ENCODE data around the gene ABCC4. TPM values are rescaled to one million over a fixed set of nuclear protein-coding genes. Genes with fewer than 3 reads are reported as not detected.

Gene ABCC4
- total RNA-seq, 1 experiment from 2014 or later = 26.3 TPM

DNA sequence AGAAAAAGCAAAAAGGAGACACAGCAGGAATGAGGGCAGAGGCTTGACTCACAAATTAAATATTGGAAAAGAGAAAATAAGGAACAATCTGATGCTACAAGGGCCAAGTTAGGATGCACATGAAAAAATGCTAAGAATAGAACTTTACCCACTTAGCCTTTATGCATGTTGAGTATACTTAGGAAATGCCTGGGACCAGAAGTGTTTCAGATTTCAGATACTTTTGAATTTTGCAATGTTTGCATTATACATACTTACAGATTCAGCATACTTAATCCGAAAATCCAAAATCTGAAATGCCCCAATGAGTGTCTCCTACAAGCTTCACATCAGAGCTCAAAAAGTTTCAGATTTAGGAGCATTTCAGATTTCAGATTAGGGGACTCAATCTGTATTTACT is 262.3 kb downstream of the ABCC4 start:
- Histone ChIP-seq H3K4me2 (ENCODE audit: low read length) (no peak overlapping the region), H3K9ac (ENCODE audit: low read length) (no peak overlapping the region), H3K4me3 (replicated peaks in 1 of 2; ENCODE audit: low read depth in 1 of 2, low read length in 2 of 2) (no peak overlapping the region), H3K9me2 (ENCODE audit: insufficient read depth) (no peaks in the 10 kb centered on the region), H3K36me3 (ENCODE audit: control insufficient read depth in 1 of 2, insufficient read depth in 2 of 2, low read length in 2 of 2) (peaks cover 0 to 4% of the 10 kb centered on the region in 2 experiments; a peak in 1 of 4 replicates), H3K4me1 (ENCODE audit: control insufficient read depth in 1 of 2, insufficient read depth in 2 of 2, low read length in 2 of 2) (no peaks in the 10 kb centered on the region), H3K79me2 (ENCODE audit: insufficient read depth, low read length) (no peaks in the 10 kb centered on the region), H3K27me3 (ENCODE audit: insufficient read depth, low read length) (no peaks in the 10 kb centered on the region), H4K20me1 (ENCODE audit: insufficient read depth) (no peaks in the 10 kb centered on the region), H2AFZ (ENCODE audit: low read depth, low read length, poor library complexity, severe bottlenecking) (no peak overlapping the region), H3K27ac (ENCODE audit: low read depth, low read length) (no peak overlapping the region), H3K9me3 (ENCODE audit: control insufficient read depth in 1 of 2, insufficient read depth in 1 of 2, low read depth in 1 of 2, low read length in 2 of 2) (no peaks in the 10 kb centered on the region)
- POLR2A ChIA-PET = no interaction called here
- CTCF ChIA-PET = no interaction called here
- RAD21 ChIA-PET (ENCODE audit: low non-redundant PET in 1 of 2, low total read pairs in 2 of 2, uncharacterized antibody in 2 of 2, unreplicated experiment in 2 of 2) = no interaction called here
- DNase-seq (ENCODE audit: low read depth, low spot score) = no peak
- no TSS peak for BruUV-seq (replicated peaks)
- TF ChIP-seq ELF1 (IDR thresholded peaks at IDR 0.05; ENCODE audit: borderline replicate concordance, low read depth) (no peak), SP1 (IDR thresholded peaks at IDR 0.05; ENCODE audit: low read depth) (no peak), ZFX (IDR thresholded peaks at IDR 0.05) (no peak), JUND (IDR thresholded peaks at IDR 0.05) (no peak), CEBPB (IDR thresholded peaks at IDR 0.05; ENCODE audit: low read depth) (no peak), POLR2A (IDR thresholded peaks at IDR 0.05; ENCODE audit: borderline replicate concordance, extremely low read depth, insufficient read depth, insufficient read length) (no peak), EZH2 (IDR thresholded peaks at IDR 0.05) (no peak), SRF (IDR thresholded peaks at IDR 0.05; ENCODE audit: low read depth) (no peak), TCF7L2 (IDR thresholded peaks at IDR 0.05; ENCODE audit: borderline replicate concordance, extremely low read depth, insufficient read depth, insufficient read length) (no peak), EGR1 (IDR thresholded peaks at IDR 0.05; ENCODE audit: low read depth) (no peak), RAD21 (IDR thresholded peaks at IDR 0.05; ENCODE audit: low read depth) (no peak), SIN3A (IDR thresholded peaks at IDR 0.05; ENCODE audit: low read depth) (no peak), FOSL1 (IDR thresholded peaks at IDR 0.05; ENCODE audit: low read depth) (no peak)
- TF ChIP-seq, protein P1, sequence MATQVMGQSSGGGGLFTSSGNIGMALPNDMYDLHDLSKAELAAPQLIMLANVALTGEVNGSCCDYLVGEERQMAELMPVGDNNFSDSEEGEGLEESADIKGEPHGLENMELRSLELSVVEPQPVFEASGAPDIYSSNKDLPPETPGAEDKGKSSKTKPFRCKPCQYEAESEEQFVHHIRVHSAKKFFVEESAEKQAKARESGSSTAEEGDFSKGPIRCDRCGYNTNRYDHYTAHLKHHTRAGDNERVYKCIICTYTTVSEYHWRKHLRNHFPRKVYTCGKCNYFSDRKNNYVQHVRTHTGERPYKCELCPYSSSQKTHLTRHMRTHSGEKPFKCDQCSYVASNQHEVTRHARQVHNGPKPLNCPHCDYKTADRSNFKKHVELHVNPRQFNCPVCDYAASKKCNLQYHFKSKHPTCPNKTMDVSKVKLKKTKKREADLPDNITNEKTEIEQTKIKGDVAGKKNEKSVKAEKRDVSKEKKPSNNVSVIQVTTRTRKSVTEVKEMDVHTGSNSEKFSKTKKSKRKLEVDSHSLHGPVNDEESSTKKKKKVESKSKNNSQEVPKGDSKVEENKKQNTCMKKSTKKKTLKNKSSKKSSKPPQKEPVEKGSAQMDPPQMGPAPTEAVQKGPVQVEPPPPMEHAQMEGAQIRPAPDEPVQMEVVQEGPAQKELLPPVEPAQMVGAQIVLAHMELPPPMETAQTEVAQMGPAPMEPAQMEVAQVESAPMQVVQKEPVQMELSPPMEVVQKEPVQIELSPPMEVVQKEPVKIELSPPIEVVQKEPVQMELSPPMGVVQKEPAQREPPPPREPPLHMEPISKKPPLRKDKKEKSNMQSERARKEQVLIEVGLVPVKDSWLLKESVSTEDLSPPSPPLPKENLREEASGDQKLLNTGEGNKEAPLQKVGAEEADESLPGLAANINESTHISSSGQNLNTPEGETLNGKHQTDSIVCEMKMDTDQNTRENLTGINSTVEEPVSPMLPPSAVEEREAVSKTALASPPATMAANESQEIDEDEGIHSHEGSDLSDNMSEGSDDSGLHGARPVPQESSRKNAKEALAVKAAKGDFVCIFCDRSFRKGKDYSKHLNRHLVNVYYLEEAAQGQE (IDR thresholded peaks at IDR 0.05; ENCODE audit: low read depth) = no peak
- TF ChIP-seq, protein P2, sequence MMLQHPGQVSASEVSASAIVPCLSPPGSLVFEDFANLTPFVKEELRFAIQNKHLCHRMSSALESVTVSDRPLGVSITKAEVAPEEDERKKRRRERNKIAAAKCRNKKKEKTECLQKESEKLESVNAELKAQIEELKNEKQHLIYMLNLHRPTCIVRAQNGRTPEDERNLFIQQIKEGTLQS (IDR thresholded peaks at IDR 0.05) = no peak
- TF ChIP-seq, protein P3, sequence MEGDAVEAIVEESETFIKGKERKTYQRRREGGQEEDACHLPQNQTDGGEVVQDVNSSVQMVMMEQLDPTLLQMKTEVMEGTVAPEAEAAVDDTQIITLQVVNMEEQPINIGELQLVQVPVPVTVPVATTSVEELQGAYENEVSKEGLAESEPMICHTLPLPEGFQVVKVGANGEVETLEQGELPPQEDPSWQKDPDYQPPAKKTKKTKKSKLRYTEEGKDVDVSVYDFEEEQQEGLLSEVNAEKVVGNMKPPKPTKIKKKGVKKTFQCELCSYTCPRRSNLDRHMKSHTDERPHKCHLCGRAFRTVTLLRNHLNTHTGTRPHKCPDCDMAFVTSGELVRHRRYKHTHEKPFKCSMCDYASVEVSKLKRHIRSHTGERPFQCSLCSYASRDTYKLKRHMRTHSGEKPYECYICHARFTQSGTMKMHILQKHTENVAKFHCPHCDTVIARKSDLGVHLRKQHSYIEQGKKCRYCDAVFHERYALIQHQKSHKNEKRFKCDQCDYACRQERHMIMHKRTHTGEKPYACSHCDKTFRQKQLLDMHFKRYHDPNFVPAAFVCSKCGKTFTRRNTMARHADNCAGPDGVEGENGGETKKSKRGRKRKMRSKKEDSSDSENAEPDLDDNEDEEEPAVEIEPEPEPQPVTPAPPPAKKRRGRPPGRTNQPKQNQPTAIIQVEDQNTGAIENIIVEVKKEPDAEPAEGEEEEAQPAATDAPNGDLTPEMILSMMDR (IDR thresholded peaks at IDR 0.05 in 2 of 3, conservative IDR thresholded peaks at IDR 0.05 in 1 of 3; ENCODE audit: borderline replicate concordance in 1 of 3, insufficient read depth in 1 of 3, low read depth in 2 of 3, low read length in 2 of 3) = no peak
- intact Hi-C loops (cut with micrococcal nuclease) = no loop called here
- no peak for ATAC-seq
